NCI-H1694 (cell line): ENCODE data around the gene UFSP1.
"Not testable (repeated sequence)": the region's sequence is repeated elsewhere in the genome, so short reads cannot be mapped to it uniquely, and the experiment has no call there.

ENCODE experiments used
- DNase-seq: peaks from one replicate; lab custom pipeline; 2025; lab: John Stamatoyannopoulos, UW

The UFSP1 gene

DNA sequence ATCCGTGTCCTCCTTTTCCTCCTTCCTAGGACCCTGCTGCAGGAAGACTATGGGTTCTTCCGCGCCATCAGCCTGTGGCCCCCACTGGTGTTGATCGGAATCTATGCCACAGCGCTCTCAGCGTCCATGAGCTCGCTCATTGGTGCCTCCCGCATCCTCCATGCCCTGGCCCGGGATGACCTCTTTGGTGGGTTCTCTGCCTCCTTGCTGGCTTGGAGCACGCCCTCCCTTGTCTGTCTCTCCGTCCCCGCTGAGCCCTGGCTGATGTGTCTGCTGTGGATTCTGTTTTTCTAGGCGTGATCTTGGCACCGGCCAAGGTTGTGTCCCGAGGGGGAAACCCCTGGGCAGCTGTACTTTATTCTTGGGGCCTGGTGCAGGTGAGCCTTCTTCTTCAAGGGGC, 29.7 kb downstream of the UFSP1 start:
- DNase-seq = no peak

GRCh38 chr7:100856871-100857282, 32.6 kb downstream of the UFSP1 start:
- DNase-seq = no peak

DNA sequence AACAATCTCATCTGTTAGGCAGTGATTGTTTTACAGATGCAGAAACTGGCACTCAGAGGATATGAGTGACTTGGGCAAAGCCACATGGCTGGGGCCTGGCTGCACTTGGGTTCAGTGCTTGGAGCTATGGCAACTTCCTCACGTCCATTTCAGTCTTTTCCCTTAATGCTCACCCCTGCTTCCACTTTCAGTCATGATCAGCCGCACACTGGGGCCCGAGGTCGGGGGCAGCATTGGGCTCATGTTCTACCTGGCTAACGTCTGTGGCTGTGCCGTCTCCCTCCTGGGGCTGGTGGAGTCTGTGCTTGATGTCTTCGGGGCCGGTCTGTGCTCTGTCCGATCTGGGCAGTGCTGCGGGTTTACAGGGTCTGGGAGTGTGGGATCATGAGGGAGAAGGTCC, 34.0 kb downstream of the UFSP1 start:
- no peak for DNase-seq

- not testable (repeated sequence) for DNase-seq
These were observed 34.6 kb downstream of the UFSP1 start for GRCh38 chr7:100854899-100855298.

DNA sequence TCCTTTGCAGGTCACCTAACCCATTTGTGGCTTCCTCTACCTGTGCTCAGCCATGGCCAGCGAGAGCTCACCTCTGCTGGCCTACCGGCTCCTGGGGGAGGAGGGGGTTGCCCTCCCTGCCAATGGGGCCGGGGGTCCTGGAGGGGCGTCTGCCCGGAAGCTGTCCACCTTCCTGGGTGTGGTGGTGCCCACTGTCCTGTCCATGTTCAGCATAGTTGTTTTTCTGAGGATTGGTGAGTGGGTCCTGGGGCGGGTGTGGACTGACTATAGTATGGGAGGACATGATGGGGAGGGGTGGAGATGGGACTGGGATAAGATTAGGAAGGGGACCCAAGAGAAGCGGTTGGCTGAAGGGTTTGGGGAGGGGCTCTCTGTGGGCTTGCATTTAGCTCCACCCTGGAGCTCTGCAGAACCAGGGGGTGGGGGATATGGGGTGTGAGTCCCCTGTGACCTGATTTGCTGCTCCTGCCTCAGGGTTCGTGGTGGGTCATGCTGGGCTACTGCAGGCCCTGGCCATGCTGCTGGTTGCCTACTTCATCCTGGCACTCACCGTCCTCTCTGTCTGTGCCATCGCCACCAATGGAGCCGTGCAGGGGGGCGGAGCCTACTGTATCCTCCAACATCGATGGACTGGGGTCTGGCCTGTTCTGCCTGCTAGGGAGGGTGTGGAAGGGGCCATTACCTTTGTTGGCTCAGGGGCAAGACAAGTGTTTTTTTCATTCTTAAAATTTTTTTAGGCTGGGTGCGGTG, 35.2 kb downstream of the UFSP1 start:
- no peak for DNase-seq

GRCh38 chr7:100852048-100852872, 37.3 kb downstream of the UFSP1 start, which contains the start of gene SLC12A9:
Gene SLC12A9, plus strand, starts transcription at chr7:100852713. Its CDS starts 1,485 bp downstream, at chr7:100854198.
- peak; percentile 74 for DNase-seq

- no peak for DNase-seq
These were observed 42.2 kb downstream of the UFSP1 start for GRCh38 chr7:100847360-100847759.

DNA sequence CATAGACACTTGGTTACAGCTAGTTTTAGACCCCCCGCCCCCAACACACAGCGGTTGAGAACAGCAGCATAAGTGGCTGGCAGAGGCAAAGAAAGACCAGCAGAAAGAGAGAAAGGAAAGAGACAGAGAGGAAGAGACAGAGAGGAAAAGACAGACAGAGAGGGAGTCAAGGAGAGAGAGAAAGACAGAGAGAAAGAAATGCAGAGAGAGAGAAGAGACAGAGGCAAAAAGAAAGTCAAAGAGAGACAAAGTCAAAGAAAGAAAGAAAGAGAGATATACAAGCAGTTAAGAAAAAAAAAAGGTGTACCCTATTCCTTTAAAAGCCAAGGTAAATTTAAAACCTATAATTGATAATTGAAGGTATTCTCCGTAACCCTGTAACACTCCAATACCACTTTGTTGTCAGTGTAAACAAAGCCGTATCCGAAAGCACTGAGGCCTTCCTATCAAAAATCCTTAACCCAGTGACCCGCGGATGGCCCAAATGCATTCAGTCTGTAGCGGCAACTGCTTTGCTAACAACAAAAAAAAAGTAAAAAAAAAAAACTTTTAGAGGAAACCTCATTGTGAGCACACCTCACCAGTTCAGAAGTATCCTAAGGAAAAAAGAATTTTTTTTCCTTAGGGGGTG, 48.9 kb downstream of the UFSP1 start:
- no peak for DNase-seq

- DNase-seq = no peak
These were observed 50.2 kb downstream of the UFSP1 start for GRCh38 chr7:100839361-100839760.
